Testis (tissue), 3 donors: ENCODE results near the gene PLXND1. TPM values are rescaled to one million over a fixed set of nuclear protein-coding genes. Genes with fewer than 3 reads are reported as not detected.

Experiments used
- DNase-seq: peaks from one replicate; pipeline ENCODE4 v3.0.0-alpha.2; 2019
- H3K27ac ChIP-seq, 2 donors: fragments of 200-600 bp; sonication (generic); one replicate each; pipeline ENCODE4 v1.5.1; 2019
- H3K27me3 ChIP-seq: fragments of 200-600 bp; sonication (generic); one replicate; pipeline ENCODE4 v1.5.1; 2019
- H3K36me3 ChIP-seq: fragments of 200-600 bp; sonication (generic); one replicate; pipeline ENCODE4 v1.5.1; 2017; ENCODE audit warnings: low read depth; ENCODE audit errors: missing control alignments
- H3K4me1 ChIP-seq: fragments of 200-600 bp; sonication (generic); one replicate; pipeline ENCODE4 v1.5.1; 2019
- H3K4me3 ChIP-seq, 2 donors: fragments of 200-600 bp; sonication (generic); one replicate each; pipeline ENCODE4 v1.5.1; 2017 to 2019
- H3K9me3 ChIP-seq: fragments of 200-600 bp; sonication (generic); one replicate; pipeline ENCODE4 v1.5.1; 2017
- POLR2A ChIP-seq: fragments of 450-650 bp; IDR thresholded peaks from one replicate; pipeline ENCODE4 v1.6.1; 2017; ENCODE audit warnings: antibody characterized with exemption, mild to moderate bottlenecking, moderate library complexity
- WGBS, 2 donors: methylation state at CpG; one replicate each; pipeline ENCODE4 v1.1.5; 2018; 5-methylcytosine and 5-hydroxymethylcytosine counted together
- intact Hi-C: fragments of 100-400 bp; cut with DNase I; formaldehyde crosslinking; loops from one replicate; pipeline ENCODE4 v1.15.1; 2023; ENCODE audit warnings: low total_unique reads
- polyA plus RNA-seq: library from polyadenylated mRNA; stranded (reverse); fragments of 350-450 nt; fragmentation: Illumina TruSeq; extraction: RNeasy Lipid Tissue Mini Kit (QIAGEN cat#74804); gene quantifications from one replicate; pipeline ENCODE4 v1.2.3, GENCODE V29; 2014; ENCODE audit warnings: low read depth, low replicate concordance; ENCODE audit not compliant: insufficient read depth
- total RNA-seq, 2 donors: library from RNA; depleted of rRNA; stranded (reverse); fragments of >200 nt; gene quantifications; one replicate each; pipeline ENCODE4 v1.2.3, GENCODE V29; 2016
- TF ChIP-seq, protein P1 (sequence below), 3 experiments: fragments of 450-650 bp in 2 of 3; fragments of 200-600 bp in 1 of 3; sonication (generic) in 1 of 3; IDR thresholded peaks; one replicate each; pipeline ENCODE4 v1.5.1; 2016 to 2019; ENCODE audit warnings: antibody characterized with exemption in 3 of 3, mild to moderate bottlenecking in 2 of 3, moderate library complexity in 1 of 3

The PLXND1 gene
- total and polyA plus RNA-seq, 3 donors from 2014 or later: 50.2 to 87.8 (median 69.2) TPM

GRCh38 chr3:129527262-129527661 lies 79.2 kb downstream of the PLXND1 start:
- no peak for TF ChIP-seq POLR2A
- TF ChIP-seq, protein P1, sequence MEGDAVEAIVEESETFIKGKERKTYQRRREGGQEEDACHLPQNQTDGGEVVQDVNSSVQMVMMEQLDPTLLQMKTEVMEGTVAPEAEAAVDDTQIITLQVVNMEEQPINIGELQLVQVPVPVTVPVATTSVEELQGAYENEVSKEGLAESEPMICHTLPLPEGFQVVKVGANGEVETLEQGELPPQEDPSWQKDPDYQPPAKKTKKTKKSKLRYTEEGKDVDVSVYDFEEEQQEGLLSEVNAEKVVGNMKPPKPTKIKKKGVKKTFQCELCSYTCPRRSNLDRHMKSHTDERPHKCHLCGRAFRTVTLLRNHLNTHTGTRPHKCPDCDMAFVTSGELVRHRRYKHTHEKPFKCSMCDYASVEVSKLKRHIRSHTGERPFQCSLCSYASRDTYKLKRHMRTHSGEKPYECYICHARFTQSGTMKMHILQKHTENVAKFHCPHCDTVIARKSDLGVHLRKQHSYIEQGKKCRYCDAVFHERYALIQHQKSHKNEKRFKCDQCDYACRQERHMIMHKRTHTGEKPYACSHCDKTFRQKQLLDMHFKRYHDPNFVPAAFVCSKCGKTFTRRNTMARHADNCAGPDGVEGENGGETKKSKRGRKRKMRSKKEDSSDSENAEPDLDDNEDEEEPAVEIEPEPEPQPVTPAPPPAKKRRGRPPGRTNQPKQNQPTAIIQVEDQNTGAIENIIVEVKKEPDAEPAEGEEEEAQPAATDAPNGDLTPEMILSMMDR (IDR thresholded peaks at IDR 0.05): no peak
- intact Hi-C loops: no loop called here

GRCh38 chr3:129526121-129526900 lies 80.2 kb downstream of the PLXND1 start:
- intact Hi-C loops: no loop called here
- no peak overlapping the region for H3K4me3 ChIP-seq
- no peak for DNase-seq
- no peaks in the 10 kb centered on the region for H3K27me3 ChIP-seq
- H3K36me3 ChIP-seq: no peaks in the 10 kb centered on the region
- TF ChIP-seq POLR2A: no peak
- TF ChIP-seq, protein P1 (IDR thresholded peaks at IDR 0.05): no peak
- no peaks in the 10 kb centered on the region for H3K9me3 ChIP-seq
- 81 to 88% methylated on average over 12 of the region's 12 CpGs for WGBS, 2 donors
- no peaks in the 10 kb centered on the region for H3K4me1 ChIP-seq
- no peak overlapping the region for H3K27ac ChIP-seq

More at GRCh38 chr3:129527262-129527661, 79.2 kb downstream of the PLXND1 start:
- H3K27ac ChIP-seq: no peak overlapping the region
- H3K4me1 ChIP-seq: no peaks in the 10 kb centered on the region
- H3K36me3 ChIP-seq: no peaks in the 10 kb centered on the region
- H3K9me3 ChIP-seq: no peaks in the 10 kb centered on the region
- no peak for DNase-seq
- no peaks in the 10 kb centered on the region for H3K27me3 ChIP-seq
- no peak overlapping the region for H3K4me3 ChIP-seq
- 81 to 93% methylated on average over 8 to 11 of the region's 11 CpGs for WGBS, 2 donors

- 84 to 86% methylated on average over 8 of the region's 8 CpGs for WGBS, 2 donors
- H3K27me3 ChIP-seq: no peaks in the 10 kb centered on the region
- H3K36me3 ChIP-seq: no peaks in the 10 kb centered on the region
- no peak for DNase-seq
- no peaks in the 10 kb centered on the region for H3K4me1 ChIP-seq
- intact Hi-C loops: no loop called here
- H3K9me3 ChIP-seq: no peaks in the 10 kb centered on the region
- TF ChIP-seq, protein P1 (IDR thresholded peaks at IDR 0.05): no peak
- no peak for TF ChIP-seq POLR2A
- H3K4me3 ChIP-seq: no peak overlapping the region
- H3K27ac ChIP-seq: no peak overlapping the region
Observed at GRCh38 chr3:129525341-129525968, 81.0 kb downstream of the PLXND1 start.

- H3K4me3 ChIP-seq: no peak overlapping the region
- H3K36me3 ChIP-seq: no peaks in the 10 kb centered on the region
- no peaks in the 10 kb centered on the region for H3K9me3 ChIP-seq
- no peak overlapping the region for H3K27ac ChIP-seq
- no peak for DNase-seq
- TF ChIP-seq POLR2A: no peak
- TF ChIP-seq, protein P1 (IDR thresholded peaks at IDR 0.05): no peak
- H3K27me3 ChIP-seq: no peaks in the 10 kb centered on the region
- H3K4me1 ChIP-seq: no peaks in the 10 kb centered on the region
- 90 to 95% methylated on average over 3 to 4 of the region's 4 CpGs for WGBS, 2 donors
- intact Hi-C loops: no loop called here
Observed at GRCh38 chr3:129524081-129524480, 82.4 kb downstream of the PLXND1 start.
